GM18951 (cell line): ENCODE data around the gene OR8I2.
"Not testable (repeated sequence)": the region's sequence is repeated elsewhere in the genome, so short reads cannot be mapped to it uniquely, and the experiment has no call there.

Source experiments
- POLR2A ChIP-seq: IDR thresholded peaks from 4 replicates; pipeline ENCODE4 v1.6.1; 2011; ENCODE audit warnings: mild to moderate bottlenecking; ENCODE audit not compliant: insufficient read length, insufficient read depth; ENCODE audit errors: extremely low read depth
- in situ Hi-C: fragments of 300-500 bp; cut with MboI; formaldehyde crosslinking; loops from one replicate; pipeline ENCODE4 v1.12.0; 2022; ENCODE audit warnings: low sequenced_read_pairs, mixed read lengths, inconsistent platforms; ENCODE audit not compliant: unreplicated experiment

Gene OR8I2

DNA sequence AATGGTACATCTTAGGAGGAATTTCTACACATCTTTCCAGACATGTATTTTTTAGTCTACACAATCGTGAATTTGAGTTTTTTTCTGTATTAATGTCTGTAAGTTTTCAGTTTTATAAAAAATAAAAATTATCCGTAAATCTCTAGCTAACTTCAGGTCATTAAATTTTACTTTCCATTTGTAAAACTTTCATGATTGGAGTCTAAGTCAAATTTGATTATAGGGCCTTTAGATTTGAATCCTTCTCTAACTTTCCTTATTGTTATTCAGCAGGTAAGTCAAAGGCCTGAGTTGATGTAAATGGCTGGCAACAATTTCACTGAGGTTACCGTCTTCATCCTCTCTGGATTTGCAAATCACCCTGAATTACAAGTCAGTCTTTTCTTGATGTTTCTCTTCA lies at the start of gene OR8I2:
OR8I2 (plus strand) TSS at position 301 of the 400 bp plus-strand sequence; CDS start at position 301, 0 bp downstream.
- in situ Hi-C loops: no loop called here
- no peak for TF ChIP-seq POLR2A

DNA sequence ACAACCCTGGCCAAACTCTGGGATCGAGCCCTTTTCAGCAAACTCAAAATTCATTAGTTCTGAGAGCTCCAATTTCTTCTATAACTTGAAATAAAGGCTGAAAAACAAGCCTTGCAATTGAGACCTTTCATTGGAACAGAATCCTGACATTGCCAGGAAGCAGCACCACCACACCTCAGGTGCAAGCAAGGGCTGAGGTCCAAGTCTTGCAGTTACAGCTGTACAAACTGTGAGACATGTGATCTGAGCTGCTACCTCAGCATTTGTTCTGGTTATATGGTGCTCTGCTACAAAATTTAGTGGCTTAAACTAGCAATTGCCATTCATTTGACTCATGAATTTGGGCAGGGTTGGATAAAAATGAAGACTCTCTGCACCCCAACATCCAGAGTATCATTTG lies 47.6 kb upstream of the OR8I2 start:
- in situ Hi-C loops: no loop called here

DNA sequence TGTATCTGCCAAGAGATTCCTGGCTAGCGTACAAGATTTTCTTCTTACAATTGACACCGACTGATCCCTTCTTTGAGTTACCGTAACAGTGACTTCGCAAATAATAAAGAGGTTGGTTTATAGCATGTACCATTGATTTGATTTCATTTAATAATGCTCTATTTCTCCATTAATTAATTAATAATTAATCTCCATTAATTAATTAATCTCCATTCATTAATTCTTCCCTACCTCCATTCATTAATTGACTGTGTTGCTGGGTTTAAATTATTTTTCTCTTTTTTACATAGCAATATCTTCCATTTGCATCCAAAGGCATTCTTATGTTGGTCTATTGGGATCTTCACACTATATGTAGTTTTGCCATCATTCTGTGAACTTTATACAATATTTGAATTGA lies 44.6 kb upstream of the OR8I2 start:
- no peak for TF ChIP-seq POLR2A
- in situ Hi-C loops: no loop called here

More for the DNA sequence above, 47.6 kb upstream of the OR8I2 start:
- TF ChIP-seq POLR2A: no peak

DNA sequence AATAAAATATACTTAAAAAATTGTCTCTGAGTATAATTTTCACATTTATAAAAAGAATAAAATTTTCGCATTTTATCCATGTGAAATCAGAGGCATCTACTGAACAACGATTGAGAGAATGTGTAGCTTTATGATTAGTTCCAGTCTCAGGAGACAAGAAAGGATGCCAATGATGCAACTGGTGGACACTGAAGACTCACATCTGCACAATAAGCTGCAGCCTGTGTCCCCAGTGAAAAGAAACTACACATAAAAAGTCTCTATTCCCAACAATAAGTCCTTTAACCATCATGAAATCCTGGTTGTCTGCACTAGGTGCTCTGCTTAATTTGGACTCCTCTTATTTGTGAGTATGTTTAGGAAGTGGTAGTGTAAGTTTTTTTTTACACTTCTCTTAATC lies 43.6 kb upstream of the OR8I2 start:
- no peak for TF ChIP-seq POLR2A
- in situ Hi-C loops: no loop called here

DNA sequence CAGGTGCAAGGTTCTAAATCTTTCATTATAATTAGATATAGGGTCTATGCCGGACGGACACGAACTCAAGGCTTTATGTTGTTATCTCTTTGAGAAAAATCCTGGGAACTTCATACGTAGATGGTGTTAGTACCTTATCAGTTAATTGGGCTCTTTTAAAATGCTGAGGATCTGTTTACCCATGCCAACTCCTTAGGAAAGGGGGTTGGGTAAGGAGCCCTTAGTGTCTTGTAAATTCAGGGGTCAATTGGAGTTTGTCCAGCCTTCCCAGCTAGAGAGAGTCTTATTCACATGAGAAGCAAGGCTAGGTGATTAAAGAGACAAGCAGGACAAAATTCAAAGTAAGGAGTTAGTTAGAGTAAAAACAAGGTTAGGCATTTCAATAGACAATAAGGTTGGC lies 36.7 kb upstream of the OR8I2 start:
- in situ Hi-C loops: not testable (repeated sequence)

DNA sequence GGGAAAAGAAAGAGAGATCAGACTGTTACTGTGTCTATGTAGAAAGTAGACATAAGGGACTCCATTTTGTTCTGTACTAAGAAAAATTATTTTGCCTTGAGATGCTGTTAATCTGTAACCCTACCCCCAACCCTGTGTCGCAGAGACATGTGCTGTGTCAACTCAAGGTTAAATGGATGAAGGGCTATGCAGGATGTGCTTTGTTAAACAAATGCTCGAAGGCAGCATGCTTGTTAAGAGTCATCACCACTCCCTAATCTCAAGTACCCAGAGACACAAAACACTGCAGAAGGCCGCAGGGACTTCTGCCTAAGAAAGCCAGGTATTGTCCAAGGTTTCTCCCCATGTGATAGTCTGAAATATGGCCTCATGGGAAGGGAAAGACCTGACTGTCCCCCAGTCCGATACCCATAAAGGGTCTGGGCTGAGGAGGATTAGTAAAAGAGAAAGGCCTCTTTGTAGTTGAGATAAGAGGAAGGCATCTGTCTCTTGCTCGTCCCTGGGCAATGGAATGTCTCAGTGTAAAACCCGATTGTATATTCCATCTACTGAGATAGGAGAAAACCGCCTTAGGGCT lies 35.4 kb upstream of the OR8I2 start:
- in situ Hi-C loops: not testable (repeated sequence)

DNA sequence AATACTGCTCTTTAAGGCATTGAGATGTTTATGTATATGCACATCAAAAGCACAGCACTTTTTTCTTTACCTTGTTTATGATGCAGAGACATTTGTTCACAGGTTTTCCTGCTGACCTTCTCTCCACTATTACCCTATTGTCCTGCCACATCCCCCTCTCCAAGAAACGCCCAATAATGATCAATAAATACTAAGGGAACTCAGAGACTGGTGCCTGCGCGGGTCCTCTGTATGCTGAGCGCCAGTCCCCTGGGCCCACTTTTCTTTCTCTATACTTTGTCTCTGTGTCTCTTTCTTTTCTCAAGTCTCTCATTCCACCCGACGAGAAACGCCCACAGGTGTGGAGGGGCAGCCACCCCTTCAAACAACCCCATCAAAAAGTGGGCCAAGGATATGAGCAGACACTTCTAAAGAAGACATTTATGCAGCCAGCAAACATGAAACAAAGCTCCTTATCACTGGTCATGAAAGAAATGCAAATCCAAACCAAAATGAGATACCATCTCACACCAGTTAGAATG lies 34.8 kb upstream of the OR8I2 start:
- in situ Hi-C loops: not testable (repeated sequence)

DNA sequence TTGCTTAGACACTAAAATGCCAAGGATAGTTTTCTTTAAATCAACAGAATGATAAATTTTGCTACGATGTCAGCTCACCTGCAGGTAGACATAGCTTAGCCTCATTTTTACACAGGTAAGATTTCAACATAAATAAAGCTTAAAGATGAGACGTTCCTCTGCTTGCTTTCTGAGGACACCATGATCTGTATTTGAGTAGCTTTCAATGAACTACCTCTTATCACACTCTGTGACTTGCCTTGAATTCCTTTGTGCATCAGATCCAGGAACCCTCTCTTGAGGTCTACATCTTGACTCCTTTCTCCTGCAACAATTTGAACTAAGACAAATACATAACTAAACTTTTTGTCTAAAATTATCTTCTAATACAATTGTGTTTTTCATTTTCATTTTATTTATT lies 26.1 kb upstream of the OR8I2 start:
- in situ Hi-C loops: no loop called here
- no peak for TF ChIP-seq POLR2A

DNA sequence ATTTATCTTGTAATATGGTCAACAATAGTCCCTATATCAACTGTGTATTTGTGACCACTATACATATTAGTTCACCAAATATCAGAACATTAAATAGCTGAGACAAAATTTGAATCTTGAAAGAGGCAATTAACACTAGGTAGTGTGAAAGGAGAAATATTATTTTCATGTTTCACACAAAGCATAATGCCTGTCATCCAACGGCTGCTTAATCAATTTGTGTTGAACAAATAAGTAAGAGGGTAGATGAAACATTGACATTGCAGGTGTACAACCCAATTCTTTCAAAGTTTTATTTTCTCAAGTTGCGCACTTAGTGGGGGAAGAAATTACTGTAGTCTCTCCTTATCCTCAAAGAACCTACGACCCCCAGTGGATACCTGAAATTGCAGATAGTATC lies 3.4 kb upstream of the OR8I2 start:
- in situ Hi-C loops: no loop called here
- TF ChIP-seq POLR2A: no peak

DNA sequence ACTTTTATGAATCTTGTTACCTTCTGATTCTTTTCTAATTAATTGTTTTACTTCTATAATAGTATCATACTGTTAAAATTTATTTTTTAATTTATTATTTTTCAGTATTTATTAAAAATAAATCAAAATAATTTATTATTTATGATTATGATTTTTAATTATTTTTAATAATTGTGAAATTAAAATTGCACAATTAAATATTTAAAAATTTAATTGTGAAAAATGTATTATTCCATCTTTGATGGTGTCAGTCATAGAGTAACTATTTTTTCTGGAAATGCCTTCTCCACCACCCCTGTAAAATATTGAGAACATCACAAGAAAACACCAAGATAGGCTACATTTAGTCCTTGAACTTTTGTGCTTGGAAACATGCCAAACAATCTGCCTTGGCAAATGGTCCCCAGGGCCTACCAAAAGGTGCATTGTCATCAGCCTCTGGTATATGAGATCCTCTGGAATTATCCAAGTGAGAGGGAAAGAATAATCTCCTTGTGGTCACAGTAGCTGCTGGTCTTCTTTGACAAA lies 10.2 kb downstream of the OR8I2 start, which contains the start of gene OR8H2:
OR8H2 (plus strand) TSS at position 478 of the 528 bp plus-strand sequence. CDS start 1,356 bp downstream, outside the sequence.
- in situ Hi-C loops: no loop called here
- TF ChIP-seq POLR2A: no peak

DNA sequence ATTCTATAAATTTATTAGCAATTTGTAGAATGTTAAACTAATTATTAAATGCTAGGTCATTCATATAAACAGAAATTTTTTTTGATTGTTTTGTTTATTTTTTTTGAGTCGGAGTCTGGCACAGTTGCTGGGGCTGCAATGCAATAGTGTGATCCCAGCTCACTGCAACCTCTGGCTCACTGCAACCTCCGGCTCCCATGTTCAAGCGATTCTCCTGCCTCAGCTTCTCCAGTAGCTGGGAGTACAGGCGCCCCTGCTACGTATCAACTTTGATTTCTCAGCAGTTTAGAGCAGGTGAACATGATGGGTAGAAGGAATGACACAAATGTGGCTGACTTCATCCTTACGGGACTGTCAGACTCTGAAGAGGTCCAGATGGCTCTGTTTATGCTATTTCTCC lies 29.0 kb downstream of the OR8I2 start, which contains the start of gene OR8H3:
OR8H3 (plus strand) TSS at position 301 of the 400 bp plus-strand sequence; CDS start at position 301, 0 bp downstream.
- no peak for TF ChIP-seq POLR2A
- in situ Hi-C loops: no loop called here

DNA sequence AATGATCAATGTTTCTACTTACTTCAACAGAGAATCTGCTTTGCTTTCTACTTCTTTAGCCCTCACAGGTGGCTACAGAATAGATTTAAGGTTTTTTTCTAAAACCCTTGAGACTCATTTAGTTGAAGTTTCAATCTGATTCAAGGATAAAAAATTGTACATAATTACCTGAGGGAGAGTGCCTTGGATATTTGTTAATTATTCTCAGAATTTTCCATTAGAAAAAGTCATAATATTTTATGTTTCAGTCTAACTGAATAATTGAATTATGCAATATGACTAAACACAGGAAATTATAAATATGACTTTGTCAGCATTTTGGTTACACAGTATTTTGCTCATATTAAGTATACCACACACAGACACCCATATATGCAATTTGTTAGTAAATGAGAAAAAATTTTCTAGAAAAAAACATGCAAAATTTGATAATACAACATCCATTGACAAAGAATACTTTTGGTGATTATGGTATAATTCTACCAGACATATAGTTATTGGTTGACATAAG lies 47.1 kb downstream of the OR8I2 start, which contains the start of gene OR8J3:
OR8J3 (minus strand) TSS at position 51 of the 511 bp plus-strand sequence. CDS start 2,483 bp downstream, outside the sequence.
- in situ Hi-C loops: no loop called here
- no peak for TF ChIP-seq POLR2A

DNA sequence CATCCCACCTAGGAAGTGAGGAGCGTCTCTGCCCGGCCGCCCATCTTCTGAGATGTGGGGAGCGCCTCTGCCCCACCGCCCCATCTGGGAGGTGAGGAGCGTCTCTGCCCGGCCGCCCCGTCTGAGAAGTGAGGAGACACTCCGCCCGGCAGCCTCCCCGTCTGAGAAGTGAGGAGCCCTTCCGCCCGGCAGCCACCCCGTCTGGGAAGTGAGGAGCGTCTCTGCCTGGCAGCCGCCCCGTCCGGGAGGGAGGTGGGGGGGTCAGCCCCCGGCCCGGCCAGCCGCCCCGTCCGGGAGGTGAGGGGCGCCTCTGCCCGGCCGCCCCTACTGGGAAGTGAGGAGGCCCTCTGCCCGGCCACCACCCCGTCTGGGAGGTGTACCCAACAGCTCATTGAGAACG lies 50.6 kb downstream of the OR8I2 start:
- in situ Hi-C loops: not testable (repeated sequence)
